HUDEP-2 (cell line): ENCODE data around the gene STAMBP.
"Not testable (repeated sequence)": the region's sequence is repeated elsewhere in the genome, so short reads cannot be mapped to it uniquely, and the experiment has no call there.

Source experiments
- DNase-seq, 76 experiments: peaks; one replicate each; lab custom pipeline; 2025; ENCODE audit not compliant: unreplicated experiment in 76 of 76; lab: John Stamatoyannopoulos, UW

The STAMBP gene

GRCh38 chr2:73828818-73829570 is at the start of gene STAMBP:
Gene STAMBP (plus strand): TSS chr2:73828961. CDS start chr2:73830857, 1,896 bp downstream.
- peak in 74 of 76 experiments; percentile 36 to 97 (median 90) for DNase-seq

- DNase-seq = peak; percentile 11 to 97 (median 90)
Measured at GRCh38 chr2:73779467-73780236, 49.1 kb upstream of the STAMBP start, which contains the start of gene DUSP11. Gene DUSP11 (minus strand): TSS chr2:73780103. CDS start chr2:73779974, 129 bp downstream.

GRCh38 chr2:73780237-73780582 is 48.6 kb upstream of the STAMBP start:
- no peak for DNase-seq

- not testable (repeated sequence) for DNase-seq
Measured at GRCh38 chr2:73783402-73783801, 45.4 kb upstream of the STAMBP start.

- not testable (repeated sequence) for DNase-seq
Measured at GRCh38 chr2:73783883-73784282, 44.9 kb upstream of the STAMBP start, which contains the start of gene C2orf78. Gene C2orf78 (plus strand): TSS chr2:73784183. CDS start chr2:73784310, 127 bp downstream.

- DNase-seq = no peak
Measured at GRCh38 chr2:73811878-73812277, 16.9 kb upstream of the STAMBP start.

GRCh38 chr2:73812635-73813034 is 16.1 kb upstream of the STAMBP start:
- DNase-seq = no peak

- DNase-seq = no peak
Measured at GRCh38 chr2:73818296-73818695, 10.5 kb upstream of the STAMBP start.

- DNase-seq = no peak
Measured at GRCh38 chr2:73821227-73821626, 7.5 kb upstream of the STAMBP start.

GRCh38 chr2:73821669-73822068 is 7.1 kb upstream of the STAMBP start:
- DNase-seq = no peak

- no peak for DNase-seq
Measured at GRCh38 chr2:73822276-73822675, 6.5 kb upstream of the STAMBP start.

- DNase-seq = no peak
Measured at GRCh38 chr2:73822991-73823390, 5.8 kb upstream of the STAMBP start.

GRCh38 chr2:73823416-73823815 is 5.3 kb upstream of the STAMBP start:
- DNase-seq = no peak

- DNase-seq = peak in 31 of 76 experiments; percentile 3 to 68 (median 24)
Measured at GRCh38 chr2:73823916-73824523, 4.7 kb upstream of the STAMBP start.

- no peak for DNase-seq
Measured at GRCh38 chr2:73825408-73825807, 3.4 kb upstream of the STAMBP start.

- peak in 16 of 76 experiments; percentile 5 to 49 (median 16) for DNase-seq
Measured at GRCh38 chr2:73827018-73827417, 1.7 kb upstream of the STAMBP start.

- no peak for DNase-seq
Measured at GRCh38 chr2:73827660-73828388, 937 bp upstream of the STAMBP start.

GRCh38 chr2:73828389-73828817 is 358 bp upstream of the STAMBP start:
- no peak for DNase-seq

- DNase-seq = peak in 17 of 76 experiments; percentile 4 to 47 (median 21)
Measured at GRCh38 chr2:73830871-73831401, 2.2 kb downstream of the STAMBP start.

- DNase-seq = no peak
Measured at GRCh38 chr2:73832930-73833329, 4.2 kb downstream of the STAMBP start.
